Stimulated activated CD8-positive, alpha-beta memory T cell treated with anti-CD3 and anti-CD28 coated beads, Interleukin-12 subunit alpha, Interleukin-12 subunit beta, amount 100 ng/mL, for 4 hours (primary cell): ENCODE data around the gene SNN.

Experiments
- DNase-seq: peaks from one replicate; pipeline ENCODE4 v3.0.0-alpha.2; 2020; ENCODE audit warnings: low read depth

SNN gene

GRCh38 chr16:11635113-11635652 is 33.1 kb upstream of the SNN start:
- DNase-seq = no peak

GRCh38 chr16:11635679-11636171 is 32.5 kb upstream of the SNN start:
- no peak for DNase-seq

- no peak for DNase-seq
Observed at GRCh38 chr16:11636172-11636721, 32.0 kb upstream of the SNN start.

GRCh38 chr16:11637320-11637719 is 30.9 kb upstream of the SNN start:
- no peak for DNase-seq

DNA sequence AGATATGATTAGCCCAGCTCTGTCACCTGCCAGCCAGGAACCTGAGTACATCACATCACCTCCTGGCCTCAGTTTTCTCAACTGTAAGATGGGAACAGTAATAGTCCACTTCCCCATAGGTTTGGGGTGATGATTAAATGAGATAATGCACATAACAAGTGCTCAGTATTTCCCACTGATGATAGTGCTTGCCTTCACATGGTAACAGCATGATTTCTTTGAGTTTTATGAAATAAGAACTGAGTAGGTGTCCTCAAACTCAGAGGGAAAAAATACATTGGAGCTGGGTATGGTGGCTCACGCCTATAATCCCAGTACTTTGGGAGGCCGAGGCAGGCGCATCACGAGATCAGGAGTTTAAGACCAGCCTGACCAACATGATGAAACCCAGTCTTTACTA is 30.1 kb upstream of the SNN start:
- DNase-seq = no peak

DNA sequence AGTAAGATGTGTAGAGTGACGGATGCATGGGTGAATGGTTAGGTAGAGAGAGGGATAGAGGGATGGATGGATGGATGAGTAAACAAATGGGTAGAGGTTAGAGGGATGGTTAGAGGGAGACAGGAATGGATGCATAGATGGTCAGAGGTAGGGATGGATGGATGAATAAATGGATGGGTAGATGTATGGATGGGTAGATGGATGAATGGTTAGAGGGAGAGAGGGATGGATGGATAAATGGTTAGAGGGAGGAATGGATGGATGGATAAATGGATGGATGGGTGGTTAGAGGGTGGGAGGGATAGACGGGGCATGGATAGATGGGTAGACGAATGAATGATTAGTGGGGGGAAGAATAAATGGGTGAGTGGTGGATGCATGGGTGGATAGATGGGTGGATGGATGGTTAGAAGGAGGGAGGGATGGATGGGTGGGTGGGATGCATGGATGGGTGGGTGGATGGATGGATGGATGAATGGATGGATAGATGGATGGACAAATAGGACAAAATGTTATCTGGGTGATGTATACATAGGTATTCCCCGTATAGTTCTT is 29.2 kb upstream of the SNN start:
- DNase-seq = no peak

- no peak for DNase-seq
Observed at GRCh38 chr16:11639925-11640899, 28.0 kb upstream of the SNN start.

- DNase-seq = no peak
Observed at GRCh38 chr16:11640987-11641817, 27.1 kb upstream of the SNN start.

GRCh38 chr16:11642765-11643116 is 25.5 kb upstream of the SNN start:
- no peak for DNase-seq

DNA sequence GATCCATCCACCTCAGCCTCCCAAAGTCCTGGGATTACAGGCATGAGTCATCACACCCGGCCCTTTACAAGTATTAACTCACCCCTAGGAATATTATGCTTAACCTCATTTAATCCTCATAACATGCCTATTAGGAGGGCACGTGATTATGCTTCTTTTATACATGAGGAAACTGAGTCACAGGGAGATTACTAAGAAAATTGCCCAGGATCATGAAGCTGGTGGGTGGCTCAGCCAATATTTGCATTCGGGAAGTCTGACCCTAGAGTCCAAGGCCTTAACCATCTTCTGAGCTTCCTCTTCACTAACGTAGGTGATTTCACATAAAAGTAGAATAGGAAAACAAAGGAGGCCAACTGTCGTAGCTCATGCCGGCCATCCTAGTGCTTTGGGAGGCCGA is 19.0 kb upstream of the SNN start:
- no peak for DNase-seq

GRCh38 chr16:11650641-11651591 is 17.3 kb upstream of the SNN start:
- DNase-seq = no peak

DNA sequence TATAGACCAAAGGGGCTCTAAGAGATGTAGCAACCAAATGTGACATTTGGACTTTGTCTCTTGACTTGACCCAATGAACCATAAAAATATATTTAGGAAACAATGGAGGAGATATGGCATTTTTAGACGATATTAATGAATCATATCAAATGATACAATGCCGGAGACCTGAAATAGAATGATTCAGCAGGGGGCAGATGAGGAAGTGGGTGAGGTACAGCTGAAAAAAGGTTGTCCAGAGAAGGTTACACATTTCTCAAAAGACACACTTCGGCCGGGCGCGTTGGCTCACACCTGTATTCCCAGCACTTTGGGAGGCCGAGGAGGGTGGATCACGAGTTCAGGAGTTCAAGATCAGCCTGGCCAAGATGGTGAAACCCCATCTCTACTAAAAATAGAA is 16.5 kb upstream of the SNN start:
- no peak for DNase-seq

GRCh38 chr16:11655655-11656054 is 12.6 kb upstream of the SNN start:
- DNase-seq = no peak

GRCh38 chr16:11657556-11657955 is 10.7 kb upstream of the SNN start:
- no peak for DNase-seq

GRCh38 chr16:11658896-11659708 is 9.2 kb upstream of the SNN start:
- no peak for DNase-seq

- no peak for DNase-seq
Observed at GRCh38 chr16:11660565-11660964, 7.7 kb upstream of the SNN start.

DNA sequence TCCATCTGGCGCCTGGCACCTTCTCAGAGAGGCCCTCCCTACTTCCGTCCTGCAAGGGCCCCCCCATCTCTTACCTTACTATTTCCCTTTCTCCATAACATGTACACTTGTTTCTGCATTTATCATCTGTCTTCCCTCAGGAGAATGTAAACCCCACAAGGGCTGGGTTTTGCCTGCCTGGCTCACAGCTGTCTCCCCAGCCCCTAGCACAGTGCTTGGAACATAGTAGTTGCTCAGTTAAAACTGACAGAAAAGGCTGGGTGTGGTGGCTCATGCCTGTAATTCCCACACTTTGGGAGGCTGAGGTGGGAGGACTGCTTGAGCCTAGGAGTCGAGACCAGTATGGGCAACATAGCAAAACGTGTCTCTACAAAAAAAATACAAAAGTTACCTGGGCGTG is 5.7 kb upstream of the SNN start:
- no peak for DNase-seq

- DNase-seq = no peak
Observed at GRCh38 chr16:11665071-11665491, 3.2 kb upstream of the SNN start.

- no peak for DNase-seq
Observed at GRCh38 chr16:11666103-11667055, 1.9 kb upstream of the SNN start.
